Fibroblast of lung (primary cell): Measurements from ENCODE around the gene GPR157. TPM values are rescaled to one million over a fixed set of nuclear protein-coding genes. Genes with fewer than 3 reads are reported as not detected.

ENCODE experiments used
- DNase-seq, 2 donors: peaks; one replicate each; pipeline versions ENCODE4 v3.0.0 to v3.0.0-alpha.2; 2010; ENCODE audit warnings: low read depth in 2 of 2
- H2AFZ ChIP-seq: 2 replicates; pipeline ENCODE4 v1.5.1; 2012; ENCODE audit warnings: low read length, control low read depth, inconsistent platforms
- H3K27ac ChIP-seq: 2 replicates; pipeline ENCODE4 v1.5.1; 2011; ENCODE audit warnings: low read length, control low read depth; ENCODE audit not compliant: insufficient read depth
- H3K27me3 ChIP-seq: 2 replicates; pipeline ENCODE4 v1.5.1; 2011; ENCODE audit warnings: mild to moderate bottlenecking, low read length; ENCODE audit not compliant: control insufficient read depth, insufficient read depth
- H3K36me3 ChIP-seq: 2 replicates; pipeline ENCODE4 v1.5.1; 2011; ENCODE audit warnings: low read length; ENCODE audit not compliant: control insufficient read depth, insufficient read depth
- H3K4me1 ChIP-seq: 2 replicates; pipeline ENCODE4 v1.5.1; 2011; ENCODE audit warnings: low read length; ENCODE audit not compliant: control insufficient read depth, insufficient read depth; ENCODE audit errors: extremely low read depth
- H3K4me2 ChIP-seq: 2 replicates; pipeline ENCODE4 v1.5.1; 2011; ENCODE audit warnings: low read length, control low read depth; ENCODE audit not compliant: insufficient read depth; ENCODE audit errors: extremely low read depth
- H3K4me3 ChIP-seq, 4 experiments: fragments of 200-600 bp in 1 of 4; sonication (generic) in 1 of 4; replicated peaks in 1 of 4; 2 replicates each; pipeline ENCODE4 v1.5.1; 2011 to 2016; ENCODE audit warnings: low read length in 4 of 4, low read depth in 3 of 4, mild to moderate bottlenecking in 3 of 4, control low read depth in 2 of 4, inconsistent platforms in 1 of 4, mixed read lengths in 1 of 4; ENCODE audit not compliant: insufficient read depth in 1 of 4; ENCODE audit errors: control extremely low read depth in 1 of 4
- H3K79me2 ChIP-seq: 2 replicates; pipeline ENCODE4 v1.5.1; 2012; ENCODE audit warnings: mild to moderate bottlenecking, low read length, inconsistent platforms; ENCODE audit not compliant: control insufficient read depth, insufficient read depth
- H3K9ac ChIP-seq: 2 replicates; pipeline ENCODE4 v1.5.1; 2011; ENCODE audit warnings: mild to moderate bottlenecking, low read length, control low read depth; ENCODE audit not compliant: insufficient read depth
- H3K9me3 ChIP-seq: 2 replicates; pipeline ENCODE4 v1.5.1; 2012; ENCODE audit warnings: low read depth, low read length; ENCODE audit not compliant: control insufficient read depth, insufficient read depth
- H4K20me1 ChIP-seq: 2 replicates; pipeline ENCODE4 v1.5.1; 2011; ENCODE audit warnings: low read length; ENCODE audit not compliant: control insufficient read depth, insufficient read depth; ENCODE audit errors: extremely low read depth
- CTCF ChIP-seq, 2 donors: IDR thresholded peaks in 1 of 2; conservative IDR thresholded peaks in 1 of 2; 1 replicate in 1 of 2; 2 replicates in 1 of 2; pipeline ENCODE4 v1.5.1; 2011 to 2012; ENCODE audit warnings: low read length in 2 of 2, control low read depth in 1 of 2, inconsistent platforms in 1 of 2, low read depth in 1 of 2, mild to moderate bottlenecking in 1 of 2
- EZH2 ChIP-seq: IDR thresholded peaks from 2 replicates; pipeline ENCODE4 v1.5.1; 2012; ENCODE audit warnings: low read length, control low read depth, mild to moderate bottlenecking; ENCODE audit errors: missing control alignments
- polyA plus RNA-seq, 2 donors: library from polyadenylated mRNA; depleted of rRNA in 1 of 2; stranded (reverse) in 1 of 2; unstranded in 1 of 2; fragments of >200 nt; gene quantifications; 2 replicates each; pipeline ENCODE4 v1.2.1, GENCODE V29; 2011 to 2012; ENCODE audit warnings: missing spikeins in 1 of 2
- total RNA-seq: library from RNA; depleted of rRNA; stranded (reverse); fragments of >200 nt; gene quantifications from 2 replicates; pipeline ENCODE4 v1.2.1, GENCODE V29; 2014

The GPR157 gene
- total and polyA plus RNA-seq, 2 donors (not counting 1 experiment from before 2014, with no cell fraction given): 0.82 to 3.1 TPM

GRCh38 chr1:9075022-9075421, 53.9 kb downstream of the GPR157 start:
- Histone ChIP-seq H3K4me2 (no peak overlapping the region), H4K20me1 (no peaks in the 10 kb centered on the region), H3K27me3 (peaks cover 3% of the 10 kb centered on the region), H3K4me1 (no peaks in the 10 kb centered on the region), H3K9ac (no peak overlapping the region), H3K79me2 (no peaks in the 10 kb centered on the region), H3K9me3 (no peaks in the 10 kb centered on the region), H3K36me3 (no peaks in the 10 kb centered on the region), H2AFZ (no peak overlapping the region), H3K27ac (no peak overlapping the region), H3K4me3 (no peak overlapping the region)
- TF ChIP-seq CTCF (conservative IDR thresholded peaks at IDR 0.05 in 1 of 2, IDR thresholded peaks at IDR 0.05 in 1 of 2; ENCODE audit: low read depth in 1 of 2, low read length in 2 of 2): no peak
- no peak for TF ChIP-seq EZH2
- DNase-seq: no peak

GRCh38 chr1:9073143-9073542, 55.8 kb downstream of the GPR157 start:
- no peak for DNase-seq
- H3K4me1 ChIP-seq: peaks cover 3% of the 10 kb centered on the region
- H3K4me2 ChIP-seq: no peak overlapping the region
- no peaks in the 10 kb centered on the region for H3K79me2 ChIP-seq
- no peaks in the 10 kb centered on the region for H4K20me1 ChIP-seq
- TF ChIP-seq CTCF (conservative IDR thresholded peaks at IDR 0.05 in 1 of 2, IDR thresholded peaks at IDR 0.05 in 1 of 2; ENCODE audit: low read depth in 1 of 2, low read length in 2 of 2): no peak
- TF ChIP-seq EZH2: no peak
- H3K36me3 ChIP-seq: no peaks in the 10 kb centered on the region
- H3K27me3 ChIP-seq: peaks cover 3% of the 10 kb centered on the region
- H3K27ac ChIP-seq: no peak overlapping the region
- H3K4me3 ChIP-seq: no peak overlapping the region
- no peak overlapping the region for H3K9ac ChIP-seq
- no peaks in the 10 kb centered on the region for H3K9me3 ChIP-seq
- H2AFZ ChIP-seq: no peak overlapping the region

- H3K4me1 ChIP-seq: peaks cover 13% of the 10 kb centered on the region
- no peak overlapping the region for H3K4me3 ChIP-seq
- no peak for TF ChIP-seq EZH2
- no peak for TF ChIP-seq CTCF (conservative IDR thresholded peaks at IDR 0.05 in 1 of 2, IDR thresholded peaks at IDR 0.05 in 1 of 2; ENCODE audit: low read depth in 1 of 2, low read length in 2 of 2)
- no peaks in the 10 kb centered on the region for H3K9me3 ChIP-seq
- peaks cover 3% of the 10 kb centered on the region for H3K27me3 ChIP-seq
- no peaks in the 10 kb centered on the region for H3K79me2 ChIP-seq
- H3K27ac ChIP-seq: no peak overlapping the region
- no peak for DNase-seq
- no peaks in the 10 kb centered on the region for H3K36me3 ChIP-seq
- no peak overlapping the region for H3K9ac ChIP-seq
- no peak overlapping the region for H2AFZ ChIP-seq
- H3K4me2 ChIP-seq: no peak overlapping the region
- no peaks in the 10 kb centered on the region for H4K20me1 ChIP-seq
These were observed 57.2 kb downstream of the GPR157 start for GRCh38 chr1:9071554-9072235.
